ENCODE data around the gene SCAMP2.

SCAMP2 gene

DNA sequence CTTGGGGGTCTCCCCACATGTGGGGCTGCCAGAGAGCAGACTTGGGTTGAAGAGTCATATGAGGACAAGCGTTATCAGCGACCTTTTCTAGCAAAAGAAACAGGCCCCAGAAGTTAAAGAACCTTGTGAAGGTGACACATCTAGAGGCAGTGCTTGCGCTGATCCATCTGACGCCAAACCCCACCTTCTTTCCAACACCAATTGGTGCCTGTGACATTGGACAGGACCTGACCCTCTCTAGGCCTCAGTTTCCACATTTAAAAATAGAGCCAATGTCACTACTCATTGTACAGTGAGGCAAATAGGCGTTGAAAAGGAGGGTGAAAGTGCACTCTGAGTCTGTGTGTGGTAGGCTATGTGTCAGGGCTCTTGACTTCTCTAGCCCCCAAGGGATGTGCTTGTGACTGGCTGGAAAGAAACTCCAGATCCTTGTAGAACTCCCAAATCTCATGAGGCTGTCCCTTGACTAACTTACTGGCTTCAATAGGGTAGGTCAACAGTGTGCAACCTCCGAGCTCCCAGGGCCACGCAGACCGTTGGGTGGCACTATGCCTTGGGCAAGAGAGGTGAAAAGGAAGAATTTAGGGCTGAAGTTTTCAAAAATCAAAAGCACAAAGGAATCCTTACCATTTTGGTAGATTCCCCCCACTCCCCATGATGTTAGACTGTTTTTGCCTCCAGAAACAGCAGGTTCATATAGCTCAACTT, 34.2 kb upstream of the SCAMP2 start:
- ChIA-PET CTCF (interaction anchor here (0.9 to 11.3 kb wide), 7 partner anchors 10 to 78 kb away, joined by 3 to 130 read pairs (median 8); partner anchors contain the start of gene ULK3), POLR2A (interaction anchor here (0.6 to 2.0 kb wide), 4 partner anchors 18 to 138 kb away, joined by 3 to 12 read pairs (median 7); partner anchors contain the start of gene ULK3)
- WGBS (ENCODE audit: insufficient coverage): 14% methylated on average over 4 of the region's 8 CpGs
- DNase-seq: peak in 1 of 3 donors; percentile 43
- Histone ChIP-seq H3K27me3 (replicated peaks in 2 of 5; ENCODE audit: control insufficient read depth in 4 of 5, insufficient read depth in 5 of 5, low read length in 4 of 5) (no peaks in the 10 kb centered on the region), H3K4me1 (ENCODE audit: control extremely low read depth in 1 of 4, control insufficient read depth in 4 of 4, insufficient read depth in 4 of 4, low read length in 3 of 4) (peaks cover 10 to 43% (median 33%) of the 10 kb centered on the region in 4 experiments), H3K27ac (ENCODE audit: insufficient read depth in 1 of 2, low read depth in 1 of 2, low read length in 2 of 2, poor library complexity in 1 of 2, severe bottlenecking in 2 of 2) (peak overlapping the region; percentile 72 to 88), H3K4me3 (ENCODE audit: control insufficient read depth in 1 of 7, extremely low read depth in 1 of 7, insufficient read depth in 4 of 7, low read depth in 2 of 7, low read length in 6 of 7) (peak overlapping the region; percentile 83 to 92 (median 89)), H3K9me3 (ENCODE audit: control extremely low read depth in 1 of 5, control insufficient read depth in 4 of 5, insufficient read depth in 2 of 5, low read depth in 1 of 5, low read length in 4 of 5) (no peaks in the 10 kb centered on the region), H3K36me3 (ENCODE audit: control insufficient read depth in 4 of 4, insufficient read depth in 4 of 4, low read length in 3 of 4) (peaks cover 6 to 35% (median 23%) of the 10 kb centered on the region in 4 experiments)

DNA sequence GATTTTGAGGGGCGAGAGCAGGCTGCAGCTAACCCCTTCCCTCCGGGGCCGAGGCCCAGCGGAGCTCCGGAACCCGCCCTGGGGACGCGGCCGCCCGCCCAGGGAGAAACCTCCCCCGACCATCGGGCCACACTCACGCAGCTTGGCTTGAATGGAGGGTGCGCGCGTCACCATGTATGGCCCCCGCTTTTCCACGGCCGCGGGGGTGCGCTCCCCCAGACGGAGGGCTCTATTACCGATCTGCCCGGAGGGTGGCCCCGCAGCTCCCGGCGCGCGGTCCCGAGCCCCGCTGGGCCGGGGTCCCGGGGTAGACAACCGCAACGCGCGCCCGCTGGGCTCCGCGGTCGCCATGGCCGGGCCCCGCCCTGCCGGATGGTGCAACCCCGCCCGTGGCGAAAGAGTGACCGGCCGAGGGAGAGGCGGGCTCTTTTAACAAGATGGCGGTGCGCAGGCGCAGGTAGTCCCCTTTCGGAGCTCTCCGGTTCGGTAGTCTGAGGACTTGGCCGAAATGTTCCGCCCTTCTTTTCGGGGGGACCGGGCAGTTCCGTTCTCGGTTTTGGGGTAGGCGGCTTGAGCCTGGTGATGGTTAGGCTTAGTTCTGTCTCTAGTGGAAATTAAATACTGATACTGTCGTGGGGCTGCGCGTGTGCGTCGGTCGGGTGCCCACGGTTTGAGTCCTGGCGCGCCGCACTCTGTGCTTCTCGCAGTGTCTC, 33.4 kb upstream of the SCAMP2 start, which contains the start of gene FAM219B:
Gene FAM219B, minus strand, starts transcription at position 402 of the 713 bp plus-strand sequence. Its CDS starts 51 bp downstream, at position 351.
- DNase-seq: peak; percentile 65 to 83 (median 83)
- Histone ChIP-seq H3K27ac (ENCODE audit: insufficient read depth in 1 of 2, low read depth in 1 of 2, low read length in 2 of 2, poor library complexity in 1 of 2, severe bottlenecking in 2 of 2) (peak within 1 kb of the TSS; percentile 72 to 88), H3K9me3 (ENCODE audit: control extremely low read depth in 1 of 5, control insufficient read depth in 4 of 5, insufficient read depth in 2 of 5, low read depth in 1 of 5, low read length in 4 of 5) (no peaks in the 10 kb centered on the region), H3K4me1 (ENCODE audit: control extremely low read depth in 1 of 4, control insufficient read depth in 4 of 4, insufficient read depth in 4 of 4, low read length in 3 of 4) (peaks cover 16 to 50% (median 40%) of the 10 kb centered on the region in 4 experiments), H3K4me3 (ENCODE audit: control insufficient read depth in 1 of 7, extremely low read depth in 1 of 7, insufficient read depth in 4 of 7, low read depth in 2 of 7, low read length in 6 of 7) (peak within 1 kb of the TSS; percentile 83 to 92 (median 89)), H3K27me3 (replicated peaks in 2 of 5; ENCODE audit: control insufficient read depth in 4 of 5, insufficient read depth in 5 of 5, low read length in 4 of 5) (no peaks in the 10 kb centered on the region), H3K36me3 (ENCODE audit: control insufficient read depth in 4 of 4, insufficient read depth in 4 of 4, low read length in 3 of 4) (peaks cover 3 to 36% (median 23%) of the 10 kb centered on the region in 4 experiments)
- ChIA-PET CTCF (interaction anchor here (0.9 to 11.3 kb wide), 8 partner anchors 10 to 81 kb away, joined by 3 to 130 read pairs (median 6); partner anchors contain the start of gene ULK3), POLR2A (interaction anchor here (0.6 to 2.0 kb wide), 4 partner anchors 17 to 137 kb away, joined by 3 to 8 read pairs (median 6); partner anchors contain the start of gene ULK3)
- under 1% methylated on average over 70 of the region's 74 CpGs for WGBS (ENCODE audit: insufficient coverage)

DNA sequence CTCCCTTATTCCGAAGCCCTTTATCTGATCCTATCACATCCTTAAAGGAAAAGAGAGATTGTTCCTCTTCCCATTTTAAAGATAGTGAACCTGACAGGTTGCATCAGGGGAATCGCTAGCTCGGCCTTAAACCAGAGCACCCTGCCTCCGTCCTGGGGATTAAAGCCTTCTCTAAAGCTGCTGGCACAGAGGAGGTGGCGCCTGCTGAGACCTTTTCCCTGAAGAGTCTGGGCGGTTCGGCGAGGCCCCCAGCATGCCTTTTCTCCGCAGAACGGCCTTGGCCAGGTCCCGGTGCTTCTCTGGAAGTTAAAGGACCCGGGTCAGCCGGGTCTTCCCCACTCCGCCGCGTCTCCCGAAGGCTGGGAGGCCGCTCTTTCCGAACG, 32.9 kb upstream of the SCAMP2 start:
- CTCF ChIA-PET: interaction anchor here (0.9 to 11.3 kb wide), 8 partner anchors 9 to 82 kb away, joined by 3 to 130 read pairs (median 6); partner anchors contain the start of gene ULK3
- Histone ChIP-seq H3K9me3 (ENCODE audit: control extremely low read depth in 1 of 5, control insufficient read depth in 4 of 5, insufficient read depth in 2 of 5, low read depth in 1 of 5, low read length in 4 of 5) (no peaks in the 10 kb centered on the region), H3K27ac (ENCODE audit: insufficient read depth in 1 of 2, low read depth in 1 of 2, low read length in 2 of 2, poor library complexity in 1 of 2, severe bottlenecking in 2 of 2) (peak overlapping the region; percentile 72 to 88), H3K36me3 (ENCODE audit: control insufficient read depth in 4 of 4, insufficient read depth in 4 of 4, low read length in 3 of 4) (peaks cover 3 to 36% (median 24%) of the 10 kb centered on the region in 4 experiments), H3K27me3 (replicated peaks in 2 of 5; ENCODE audit: control insufficient read depth in 4 of 5, insufficient read depth in 5 of 5, low read length in 4 of 5) (no peaks in the 10 kb centered on the region), H3K4me1 (ENCODE audit: control extremely low read depth in 1 of 4, control insufficient read depth in 4 of 4, insufficient read depth in 4 of 4, low read length in 3 of 4) (peaks cover 16 to 54% (median 45%) of the 10 kb centered on the region in 4 experiments), H3K4me3 (ENCODE audit: control insufficient read depth in 1 of 7, extremely low read depth in 1 of 7, insufficient read depth in 4 of 7, low read depth in 2 of 7, low read length in 6 of 7) (peak overlapping the region; percentile 83 to 92 (median 89))
- POLR2A ChIA-PET: interaction anchor here (1.2 to 2.0 kb wide), 3 partner anchors 17 to 63 kb away, joined by 3 to 8 read pairs (median 7); partner anchors contain the start of gene ULK3
- DNase-seq: peak in 1 of 3 donors; percentile 17
- whole genome bisulfite sequencing (ENCODE audit: insufficient coverage): under 1% methylated on average over 15 of the region's 20 CpGs

DNA sequence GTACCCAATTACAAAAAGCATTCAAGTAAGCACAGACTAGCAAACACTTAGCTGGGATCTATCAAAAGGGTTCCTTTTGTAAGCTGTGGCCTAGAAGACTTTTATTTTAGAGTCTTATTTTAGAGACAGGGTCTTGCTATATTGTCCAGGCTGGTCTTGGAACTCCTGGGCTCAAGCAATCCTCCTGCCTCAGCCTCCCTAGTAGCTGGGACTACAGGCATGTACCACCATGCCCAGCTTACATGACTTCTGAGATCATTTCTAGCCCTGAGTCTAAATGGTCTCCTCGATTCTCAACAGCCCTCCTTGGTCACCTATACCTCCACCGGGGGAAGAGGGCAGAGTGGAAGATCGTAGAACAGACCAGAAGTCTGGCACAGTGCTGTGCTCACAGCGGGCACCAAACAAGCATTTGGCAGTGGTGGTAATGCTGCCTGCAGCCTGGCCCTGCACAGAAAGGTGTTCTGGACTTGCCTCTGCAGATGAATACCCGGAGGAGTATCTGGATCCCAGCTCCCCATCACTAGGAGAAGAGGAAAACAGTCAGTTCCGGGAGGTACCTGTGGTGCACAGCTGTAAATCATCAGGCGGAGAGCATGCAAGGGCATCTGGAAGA, 31.1 kb upstream of the SCAMP2 start:
- ChIA-PET CTCF (interaction anchor here (0.6 to 11.3 kb wide), 14 partner anchors 10 to 136 kb away, joined by 3 to 130 read pairs (median 3); partner anchors contain the start of gene ULK3), POLR2A (no interaction called here)
- DNase-seq: no peak
- Histone ChIP-seq H3K9me3 (ENCODE audit: control extremely low read depth in 1 of 5, control insufficient read depth in 4 of 5, insufficient read depth in 2 of 5, low read depth in 1 of 5, low read length in 4 of 5) (no peaks in the 10 kb centered on the region), H3K27me3 (replicated peaks in 2 of 5; ENCODE audit: control insufficient read depth in 4 of 5, insufficient read depth in 5 of 5, low read length in 4 of 5) (no peaks in the 10 kb centered on the region), H3K4me3 (ENCODE audit: control insufficient read depth in 1 of 7, extremely low read depth in 1 of 7, insufficient read depth in 4 of 7, low read depth in 2 of 7, low read length in 6 of 7) (no peak overlapping the region), H3K36me3 (ENCODE audit: control insufficient read depth in 4 of 4, insufficient read depth in 4 of 4, low read length in 3 of 4) (peaks cover 10 to 49% (median 35%) of the 10 kb centered on the region in 4 experiments), H3K27ac (ENCODE audit: insufficient read depth in 1 of 2, low read depth in 1 of 2, low read length in 2 of 2, poor library complexity in 1 of 2, severe bottlenecking in 2 of 2) (no peak overlapping the region), H3K4me1 (ENCODE audit: control extremely low read depth in 1 of 4, control insufficient read depth in 4 of 4, insufficient read depth in 4 of 4, low read length in 3 of 4) (peaks cover 16 to 55% (median 46%) of the 10 kb centered on the region in 4 experiments)
- WGBS (ENCODE audit: insufficient coverage): 92% methylated on average over 5 of the region's 7 CpGs

DNA sequence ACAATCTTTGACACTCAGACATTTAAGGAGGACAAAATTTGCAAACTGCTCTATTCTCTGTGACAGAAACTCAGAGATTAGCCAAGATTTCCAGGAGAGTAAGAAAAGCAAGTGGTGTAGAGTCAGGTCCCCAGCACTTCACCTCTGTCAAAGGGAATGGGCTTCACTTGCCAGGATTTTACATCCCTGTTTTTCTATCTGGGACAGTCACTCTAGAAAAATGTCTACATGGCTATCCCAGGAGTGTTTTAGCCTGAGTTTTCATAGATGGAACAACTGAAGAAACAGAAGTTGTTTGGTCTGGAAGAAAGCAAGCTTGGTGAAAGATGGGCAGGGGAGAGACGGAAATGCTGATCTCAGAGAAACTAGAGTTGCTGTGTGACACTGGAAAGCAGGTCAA, 30.5 kb upstream of the SCAMP2 start:
- peaks cover 13 to 55% (median 40%) of the 10 kb centered on the region in 4 experiments for H3K36me3 ChIP-seq (ENCODE audit: control insufficient read depth in 4 of 4, insufficient read depth in 4 of 4, low read length in 3 of 4)
- H3K9me3 ChIP-seq (ENCODE audit: control extremely low read depth in 1 of 5, control insufficient read depth in 4 of 5, insufficient read depth in 2 of 5, low read depth in 1 of 5, low read length in 4 of 5): no peaks in the 10 kb centered on the region
- no peak for DNase-seq
- peaks cover 16 to 55% (median 46%) of the 10 kb centered on the region in 4 experiments for H3K4me1 ChIP-seq (ENCODE audit: control extremely low read depth in 1 of 4, control insufficient read depth in 4 of 4, insufficient read depth in 4 of 4, low read length in 3 of 4)
- H3K4me3 ChIP-seq (ENCODE audit: control insufficient read depth in 1 of 7, extremely low read depth in 1 of 7, insufficient read depth in 4 of 7, low read depth in 2 of 7, low read length in 6 of 7): no peak overlapping the region
- ChIA-PET POLR2A (no interaction called here), CTCF (interaction anchor here (0.6 to 11.3 kb wide), 15 partner anchors 9 to 136 kb away, joined by 3 to 130 read pairs (median 4); partner anchors contain the start of genes SCAMP2 and ULK3)
- H3K27me3 ChIP-seq (replicated peaks in 2 of 5; ENCODE audit: control insufficient read depth in 4 of 5, insufficient read depth in 5 of 5, low read length in 4 of 5): no peaks in the 10 kb centered on the region
- WGBS (ENCODE audit: insufficient coverage): 100% methylated on average over 1 of the region's 1 CpG
- peak overlapping the region in 1 of 2 experiments; percentile 49 for H3K27ac ChIP-seq (ENCODE audit: insufficient read depth in 1 of 2, low read depth in 1 of 2, low read length in 2 of 2, poor library complexity in 1 of 2, severe bottlenecking in 2 of 2)

DNA sequence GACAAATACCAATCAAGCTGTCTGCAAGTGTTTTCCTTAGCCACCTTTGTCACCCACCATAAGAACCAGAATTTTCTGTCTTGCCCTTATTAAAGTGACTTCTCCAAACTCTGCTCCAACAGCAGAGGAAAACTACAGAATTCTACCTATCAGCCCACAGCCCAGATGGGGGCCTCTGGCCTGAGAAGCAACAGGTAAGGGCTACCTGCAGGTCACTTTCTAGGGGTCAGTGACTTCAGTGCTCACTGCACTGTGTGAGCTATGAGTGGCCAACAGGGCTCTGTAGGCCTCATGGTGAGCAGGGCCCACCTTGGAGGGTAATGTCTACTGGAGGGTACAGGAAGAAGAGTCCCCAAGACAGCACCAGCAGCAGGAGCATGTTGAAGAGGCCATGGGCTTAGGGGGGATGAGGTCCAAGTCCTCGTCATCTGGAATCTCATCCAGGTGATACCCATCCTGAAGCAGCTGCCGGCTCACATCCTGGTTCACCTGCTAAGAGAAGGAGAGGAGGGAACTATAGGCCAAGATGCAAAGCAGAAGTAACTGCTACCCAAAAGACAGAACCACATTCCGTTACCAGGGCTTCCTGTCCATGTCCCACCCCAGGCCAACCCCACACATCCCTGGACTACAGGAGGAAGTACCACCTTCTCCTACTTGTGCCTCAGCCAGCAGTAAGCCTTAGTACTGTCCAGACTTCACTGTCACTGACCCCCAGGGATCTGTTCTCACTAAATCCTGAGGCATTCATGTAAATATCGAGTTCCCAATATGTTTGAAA, 29.3 kb upstream of the SCAMP2 start:
- ChIA-PET CTCF (interaction anchor here (0.9 to 11.3 kb wide), 27 partner anchors 8 to 405 kb away, joined by 3 to 130 read pairs (median 6); partner anchors contain the start of genes MPI, RPP25, SCAMP2 and ULK3), POLR2A (interaction anchor here (0.6 to 3.5 kb wide), 3 partner anchors 13 to 308 kb away, joined by 3 to 23 read pairs (median 6); partner anchors contain the start of gene MPI)
- Histone ChIP-seq H3K27ac (ENCODE audit: insufficient read depth in 1 of 2, low read depth in 1 of 2, low read length in 2 of 2, poor library complexity in 1 of 2, severe bottlenecking in 2 of 2) (peak overlapping the region in 1 of 2 experiments; percentile 37), H3K4me3 (ENCODE audit: control insufficient read depth in 1 of 7, extremely low read depth in 1 of 7, insufficient read depth in 4 of 7, low read depth in 2 of 7, low read length in 6 of 7) (peak overlapping the region in 2 of 7 experiments; percentile 31 to 40), H3K9me3 (ENCODE audit: control extremely low read depth in 1 of 5, control insufficient read depth in 4 of 5, insufficient read depth in 2 of 5, low read depth in 1 of 5, low read length in 4 of 5) (no peaks in the 10 kb centered on the region), H3K27me3 (replicated peaks in 2 of 5; ENCODE audit: control insufficient read depth in 4 of 5, insufficient read depth in 5 of 5, low read length in 4 of 5) (no peaks in the 10 kb centered on the region), H3K4me1 (ENCODE audit: control extremely low read depth in 1 of 4, control insufficient read depth in 4 of 4, insufficient read depth in 4 of 4, low read length in 3 of 4) (peaks cover 16 to 56% (median 47%) of the 10 kb centered on the region in 4 experiments), H3K36me3 (ENCODE audit: control insufficient read depth in 4 of 4, insufficient read depth in 4 of 4, low read length in 3 of 4) (peaks cover 13 to 64% (median 47%) of the 10 kb centered on the region in 4 experiments)
- DNase-seq: peak in 2 of 3 donors; percentile 43 to 47
- WGBS (ENCODE audit: insufficient coverage): 54% methylated on average over 3 of the region's 4 CpGs

Data from common myeloid progenitor, CD34-positive (primary cell).